ENCODE results near the gene C1orf105. TPM values are rescaled to one million over a fixed set of nuclear protein-coding genes. Genes with fewer than 3 reads are reported as not detected.
A peak's percentile ranks its signal among the peaks of the same experiment; 100 is the strongest.

Gene C1orf105
- total and polyA plus RNA-seq, 8 donors: 0.37 TPM; not detected in 7

DNA sequence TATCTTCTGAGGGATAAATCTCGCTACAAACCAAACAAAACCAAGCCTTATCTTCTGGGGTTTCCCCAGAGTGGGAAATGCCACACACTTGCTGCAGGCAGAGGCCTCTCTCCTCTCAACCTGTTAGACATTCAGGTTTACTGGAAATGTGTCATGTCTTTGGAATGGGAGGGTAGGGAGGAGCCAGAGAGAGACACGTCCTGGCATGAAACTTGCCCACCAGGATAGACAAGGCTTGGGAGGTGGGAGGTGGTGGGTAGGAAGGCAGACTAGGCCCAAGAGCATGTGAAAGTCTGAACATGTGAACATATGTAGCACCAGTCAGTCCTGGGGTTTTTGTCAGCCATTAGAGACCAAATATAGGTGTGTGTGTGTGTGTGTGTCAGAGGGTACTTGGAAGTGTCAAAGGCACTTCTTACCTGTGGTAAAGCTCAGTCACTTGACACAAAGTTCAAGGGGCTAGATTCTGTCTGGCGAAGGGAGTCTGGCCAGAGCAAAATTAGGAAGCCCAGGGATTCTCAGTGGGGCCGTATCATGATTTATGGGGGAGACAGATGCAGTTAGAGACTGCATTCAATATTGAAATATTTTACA, 55.8 kb downstream of the C1orf105 start:
- Histone ChIP-seq H3K27me3 (no peaks in the 10 kb centered on the region), H3K4me3 (no peak overlapping the region), H3K27ac (no peak overlapping the region), H3K9me3 (no peaks in the 10 kb centered on the region), H3K4me1 (peaks cover 0 to 16% (median 2%) of the 10 kb centered on the region in 4 donors), H3K36me3 (no peaks in the 10 kb centered on the region)
- no peak for TF ChIP-seq POLR2A (IDR thresholded peaks at IDR 0.05)
- TF ChIP-seq CTCF (IDR thresholded peaks at IDR 0.05): no peak
- no peak for TF ChIP-seq POLR2AphosphoS5 (IDR thresholded peaks at IDR 0.05)
- TF ChIP-seq EP300 (IDR thresholded peaks at IDR 0.05): no peak
- 60 to 83% (median 65%) methylated on average over 4 of the region's 4 CpGs for WGBS, 5 donors
- intact Hi-C loops (cut with DNase I; ENCODE audit: low total_unique reads): no loop called here
- peak in 1 of 2 donors; percentile 30 for DNase-seq

GRCh38 chr1:172477216-172477615, 56.7 kb downstream of the C1orf105 start:
- Histone ChIP-seq H3K4me3 (no peak overlapping the region), H3K27ac (no peak overlapping the region), H3K9me3 (no peaks in the 10 kb centered on the region), H3K36me3 (no peaks in the 10 kb centered on the region), H3K4me1 (peaks cover 0 to 16% (median 2%) of the 10 kb centered on the region in 4 donors), H3K27me3 (no peaks in the 10 kb centered on the region)
- intact Hi-C loops (cut with DNase I; ENCODE audit: low total_unique reads): no loop called here
- TF ChIP-seq CTCF (IDR thresholded peaks at IDR 0.05) (no peak), EP300 (IDR thresholded peaks at IDR 0.05) (no peak), POLR2AphosphoS5 (IDR thresholded peaks at IDR 0.05) (no peak), POLR2A (IDR thresholded peaks at IDR 0.05) (no peak)
- no peak for DNase-seq
- whole genome bisulfite sequencing, 5 donors: 81 to 91% (median 87%) methylated on average over 2 of the region's 2 CpGs

- no peaks in the 10 kb centered on the region for H3K9me3 ChIP-seq
- no peaks in the 10 kb centered on the region for H3K27me3 ChIP-seq
- peaks cover 0 to 16% (median 2%) of the 10 kb centered on the region in 4 donors for H3K4me1 ChIP-seq
- WGBS, 5 donors: 85 to 100% (median 94%) methylated on average over 1 of the region's 1 CpG
- no peak for DNase-seq
- TF ChIP-seq EP300 (IDR thresholded peaks at IDR 0.05) (no peak), CTCF (IDR thresholded peaks at IDR 0.05) (no peak), POLR2AphosphoS5 (IDR thresholded peaks at IDR 0.05) (no peak), POLR2A (IDR thresholded peaks at IDR 0.05) (no peak)
- no peak overlapping the region for H3K27ac ChIP-seq
- intact Hi-C loops (cut with DNase I; ENCODE audit: low total_unique reads): no loop called here
- H3K36me3 ChIP-seq: no peaks in the 10 kb centered on the region
- no peak overlapping the region for H3K4me3 ChIP-seq
Measured at GRCh38 chr1:172477741-172478140, 57.3 kb downstream of the C1orf105 start.

- TF ChIP-seq EP300 (IDR thresholded peaks at IDR 0.05) (no peak), CTCF (IDR thresholded peaks at IDR 0.05) (no peak), POLR2AphosphoS5 (IDR thresholded peaks at IDR 0.05) (no peak), POLR2A (IDR thresholded peaks at IDR 0.05) (no peak)
- H3K4me3 ChIP-seq: no peak overlapping the region
- intact Hi-C loops (cut with DNase I; ENCODE audit: low total_unique reads): no loop called here
- H3K36me3 ChIP-seq: no peaks in the 10 kb centered on the region
- no peak overlapping the region for H3K27ac ChIP-seq
- peaks cover 0 to 10% (median 0%) of the 10 kb centered on the region in 4 donors for H3K4me1 ChIP-seq
- no peaks in the 10 kb centered on the region for H3K27me3 ChIP-seq
- no peak for DNase-seq
- H3K9me3 ChIP-seq: no peaks in the 10 kb centered on the region
Measured at GRCh38 chr1:172478485-172478884, 58.0 kb downstream of the C1orf105 start.
